ENCODE results near the gene MAML3.
A peak's percentile ranks its signal among the peaks of the same experiment; 100 is the strongest.

The MAML3 gene

DNA sequence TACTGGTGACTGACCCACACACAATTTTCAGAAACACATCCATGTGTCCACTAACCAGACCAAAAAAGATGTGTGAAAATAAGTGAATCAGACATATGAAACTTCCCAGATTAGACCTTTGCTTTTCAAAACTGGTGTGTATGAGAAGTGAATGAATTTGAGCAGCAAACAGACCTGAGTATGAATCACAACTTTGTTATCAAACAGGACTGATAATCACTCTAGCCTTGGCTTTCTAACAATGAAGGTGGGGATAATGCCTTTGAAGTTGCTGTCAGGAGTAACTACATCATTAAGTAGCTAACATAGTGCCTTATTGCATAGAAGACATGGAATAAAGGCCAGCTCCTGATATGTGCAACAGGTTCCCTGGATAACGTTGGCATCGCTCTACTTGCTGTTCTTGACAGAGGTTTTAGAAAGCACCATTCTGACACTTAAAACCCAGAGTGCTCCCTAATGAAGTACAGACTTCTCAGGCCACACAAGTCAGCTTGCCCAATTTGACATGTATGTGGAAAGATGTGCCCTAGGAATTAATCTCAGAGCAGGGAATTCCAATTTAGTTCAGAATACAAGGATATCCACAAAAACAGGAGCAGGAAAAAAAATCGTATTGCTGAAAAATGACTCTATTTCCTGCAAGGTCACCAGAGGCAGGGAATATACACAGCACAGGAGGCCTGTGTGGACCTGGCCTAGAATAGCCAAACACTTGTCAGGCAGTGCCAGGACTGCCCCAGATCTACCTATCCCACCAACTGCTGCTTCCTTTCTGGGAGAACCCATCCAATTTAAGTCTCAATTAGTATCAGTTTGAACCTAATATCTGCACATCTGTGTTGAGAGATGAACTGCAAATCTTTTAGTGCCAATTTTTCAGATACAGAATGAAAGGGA is 87.7 kb downstream of the MAML3 start:
- DNase-seq: no peak

DNA sequence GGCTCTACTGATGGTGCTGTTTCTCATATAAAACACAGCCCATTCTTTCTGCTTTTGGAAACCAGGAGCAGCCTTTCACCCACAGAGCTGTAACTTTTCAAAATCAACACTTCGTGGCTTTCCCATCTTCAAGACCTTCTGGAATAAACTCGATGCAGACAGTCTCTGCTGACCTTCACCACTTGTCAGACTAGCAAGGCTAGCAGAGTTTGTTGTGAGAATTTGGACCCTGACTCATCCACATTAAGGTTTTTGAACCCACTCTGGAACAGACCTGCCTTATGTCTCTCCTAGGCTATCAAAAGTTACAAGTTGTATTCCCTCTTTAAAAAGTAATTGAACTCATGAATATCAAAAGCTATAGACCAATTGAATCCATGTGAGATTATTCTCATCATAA is 88.6 kb downstream of the MAML3 start:
- no peak for DNase-seq

DNA sequence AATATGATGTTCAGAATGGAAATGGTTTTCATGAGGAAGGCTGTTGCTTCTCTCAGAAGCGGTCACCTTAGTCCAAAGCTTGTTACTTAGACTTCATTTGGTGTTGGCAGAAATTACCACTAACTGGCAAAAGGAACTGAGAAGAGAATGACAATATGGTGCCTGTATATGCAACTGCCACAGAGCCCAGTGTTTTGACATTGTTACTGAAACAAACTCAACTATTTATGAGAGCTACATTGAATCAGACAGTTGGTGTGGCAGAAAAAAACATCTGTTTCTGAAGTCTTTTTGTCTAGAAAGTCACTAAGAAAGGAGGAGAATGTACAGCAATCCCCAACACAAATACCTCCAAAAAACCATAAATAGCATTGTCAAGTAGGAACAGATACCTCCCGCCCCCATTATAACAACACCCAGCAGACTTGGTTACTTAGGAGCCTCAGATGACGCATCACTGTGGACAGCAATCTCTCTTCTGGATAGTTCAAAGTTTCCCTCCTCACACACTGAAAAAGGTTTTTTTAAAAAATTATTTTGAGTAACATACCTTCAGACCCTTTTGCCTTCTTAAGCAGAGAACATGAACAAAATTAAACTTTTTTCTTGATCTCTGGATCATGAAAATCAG is 92.2 kb downstream of the MAML3 start:
- DNase-seq: no peak

DNA sequence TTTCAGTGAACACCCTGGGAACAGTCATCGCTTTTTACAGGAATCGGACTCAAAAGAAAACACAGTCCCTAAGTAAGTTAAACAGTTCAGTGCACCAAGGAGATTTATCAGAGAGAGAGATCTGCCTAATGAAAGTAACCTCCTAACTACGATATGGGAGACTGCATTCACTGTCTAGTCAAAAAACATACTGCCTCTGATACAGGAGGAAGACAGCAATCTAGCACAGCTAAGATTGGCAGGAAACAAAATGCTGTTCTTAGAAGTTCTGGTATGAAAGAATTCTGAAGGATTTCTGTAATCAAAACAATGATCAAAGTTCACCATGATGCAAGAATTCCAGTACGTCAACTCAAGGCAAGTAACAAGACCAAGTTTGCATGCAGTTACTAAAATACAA is 92.8 kb downstream of the MAML3 start:
- DNase-seq: no peak

DNA sequence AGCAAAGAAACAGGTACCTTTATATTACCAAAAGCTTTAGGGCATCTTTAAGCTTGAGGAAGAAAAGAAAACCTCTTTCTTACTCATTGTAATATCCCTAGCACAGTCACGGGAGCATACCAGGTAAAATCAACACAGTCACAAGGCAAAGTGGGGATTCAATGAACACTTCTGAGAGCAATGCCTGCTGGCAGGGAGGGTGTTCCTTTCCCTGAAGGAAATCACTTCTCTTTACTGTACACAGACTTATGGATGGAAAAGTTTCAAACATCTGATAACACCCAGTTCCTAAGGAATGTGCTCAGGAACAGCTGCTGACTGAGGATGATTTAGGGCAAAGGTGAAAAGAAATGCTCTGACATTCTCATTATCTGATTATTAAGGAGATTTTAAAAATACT is 94.8 kb downstream of the MAML3 start:
- DNase-seq: no peak

DNA sequence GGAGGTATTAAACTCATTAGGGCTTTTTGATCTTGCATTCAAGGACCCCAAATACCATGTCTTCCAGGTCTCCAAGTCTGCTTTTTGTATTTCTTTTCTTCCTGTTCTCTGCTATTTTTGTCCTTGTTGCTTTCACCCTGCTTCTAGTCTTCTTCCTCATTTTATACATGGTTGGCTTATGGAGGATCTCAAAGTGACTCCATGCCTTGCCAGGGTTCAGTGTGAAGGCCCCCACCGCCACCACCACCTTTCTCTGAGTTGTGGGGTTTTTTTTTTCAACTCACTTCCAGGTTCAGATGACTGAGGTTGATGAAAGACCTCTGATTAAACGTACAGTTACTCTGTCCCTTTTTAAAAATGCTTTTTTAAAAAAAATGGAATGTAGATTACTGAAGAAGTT is 96.3 kb downstream of the MAML3 start:
- DNase-seq: no peak

DNA sequence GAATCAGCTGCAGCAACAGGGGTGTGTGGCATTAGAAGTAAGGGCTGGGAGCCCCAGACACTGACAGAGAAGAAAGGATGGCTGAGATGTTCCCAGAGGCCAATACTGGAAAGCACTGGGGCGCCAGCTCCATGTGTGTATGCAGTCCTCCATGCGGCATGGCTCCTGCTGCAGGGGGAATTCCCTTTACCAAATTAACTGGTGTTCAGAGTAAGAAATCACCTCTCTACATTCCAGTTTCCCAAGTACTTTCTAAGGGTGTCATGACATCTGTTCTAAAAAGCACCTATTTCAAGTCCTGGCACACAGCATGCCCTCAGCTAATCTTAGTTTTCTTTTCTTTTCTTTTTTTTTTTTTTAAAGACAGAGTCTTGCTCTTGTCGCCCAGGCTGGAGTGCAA is 98.0 kb downstream of the MAML3 start:
- no peak for DNase-seq

DNA sequence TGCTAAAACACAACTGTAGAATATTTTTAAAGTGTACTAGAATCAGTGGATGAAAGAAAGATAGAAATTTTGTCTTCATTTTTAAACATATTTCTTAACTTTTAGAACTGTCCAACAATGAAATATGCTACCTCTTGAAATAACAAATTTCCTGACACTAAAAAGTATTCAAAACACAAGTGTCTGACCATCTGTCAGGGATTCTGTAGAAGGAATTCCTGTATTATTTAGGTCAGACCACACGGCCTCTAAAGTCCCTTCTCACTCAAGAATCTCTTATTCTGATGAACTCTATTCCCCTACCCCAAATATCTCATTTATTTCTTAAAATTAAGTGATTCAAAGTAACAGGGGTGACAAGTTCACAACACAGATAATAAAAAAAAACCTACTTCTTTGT is 99.1 kb downstream of the MAML3 start:
- no peak for DNase-seq

DNA sequence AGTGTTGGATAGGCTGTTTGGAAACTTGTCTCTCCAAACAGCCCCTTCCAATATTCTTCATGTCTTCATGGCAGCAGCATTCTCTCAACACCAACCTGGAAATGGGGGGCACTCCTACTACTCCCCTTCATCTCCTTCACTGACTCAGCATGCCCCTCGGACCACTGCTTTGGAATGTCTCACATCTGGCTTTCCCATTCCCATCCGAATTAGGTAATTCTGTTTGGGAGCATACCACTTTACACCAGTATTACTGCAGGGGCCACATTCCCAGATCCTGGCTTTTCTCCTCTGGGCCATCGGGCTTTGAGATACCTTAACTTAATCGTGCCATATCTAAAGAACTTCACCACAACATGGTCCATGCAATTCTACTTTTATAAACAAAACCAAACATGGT is 100.8 kb downstream of the MAML3 start:
- no peak for DNase-seq

DNA sequence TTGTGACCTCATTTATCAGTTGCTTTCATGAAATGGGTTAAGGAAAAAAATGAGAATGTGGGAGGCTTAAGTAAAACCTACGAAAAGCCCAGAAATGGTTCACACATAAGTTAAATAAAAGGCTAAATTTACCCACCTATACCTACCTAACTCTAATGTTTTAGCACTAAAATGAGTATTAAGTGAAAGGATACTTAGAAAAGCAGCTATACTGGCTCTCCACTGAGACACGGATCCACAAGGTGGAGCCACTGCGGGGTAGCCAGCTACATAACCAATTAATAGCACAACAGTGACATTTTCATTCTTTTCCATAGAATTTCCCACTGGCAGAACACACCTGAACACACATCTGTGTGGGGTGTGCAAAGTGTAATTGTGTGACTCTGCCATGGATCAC is 101.9 kb downstream of the MAML3 start:
- DNase-seq: no peak

DNA sequence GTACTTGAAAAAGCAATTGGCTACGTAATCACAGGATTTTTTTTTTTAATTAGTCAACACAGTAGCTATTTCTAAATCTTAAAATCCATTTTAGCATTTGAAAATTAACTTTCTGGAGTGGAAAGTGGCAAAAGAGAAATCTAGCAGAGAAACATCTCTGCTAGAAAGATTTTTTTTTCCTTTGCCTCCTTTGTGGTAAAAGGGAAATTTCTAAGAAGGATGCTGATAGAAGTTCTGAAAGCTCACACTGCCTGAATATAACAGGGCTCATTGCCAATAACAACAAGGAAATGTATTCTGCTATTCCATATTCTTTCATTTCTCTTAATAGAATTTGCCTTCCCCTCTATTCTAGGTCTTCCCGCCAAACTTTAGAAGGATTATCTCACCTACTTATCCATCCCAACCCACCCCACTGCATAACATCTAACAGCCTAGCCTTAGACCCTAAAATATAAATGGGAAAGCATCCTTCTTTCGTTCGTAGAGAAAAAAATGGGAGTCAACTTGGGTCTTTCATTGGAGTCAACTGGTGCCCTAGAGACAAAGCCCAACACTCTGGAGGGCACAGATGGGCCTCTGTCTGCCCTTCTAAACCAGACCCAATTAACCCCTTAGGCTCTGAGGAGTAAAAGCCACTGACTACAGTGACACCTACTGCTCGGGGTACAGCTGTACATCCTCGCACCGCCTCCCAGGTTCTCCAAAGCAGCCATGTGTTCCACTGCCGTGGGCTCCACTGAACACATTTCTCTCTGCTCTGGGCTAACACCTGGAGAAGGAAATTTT is 103.9 kb downstream of the MAML3 start:
- DNase-seq: peak; percentile 71

DNA sequence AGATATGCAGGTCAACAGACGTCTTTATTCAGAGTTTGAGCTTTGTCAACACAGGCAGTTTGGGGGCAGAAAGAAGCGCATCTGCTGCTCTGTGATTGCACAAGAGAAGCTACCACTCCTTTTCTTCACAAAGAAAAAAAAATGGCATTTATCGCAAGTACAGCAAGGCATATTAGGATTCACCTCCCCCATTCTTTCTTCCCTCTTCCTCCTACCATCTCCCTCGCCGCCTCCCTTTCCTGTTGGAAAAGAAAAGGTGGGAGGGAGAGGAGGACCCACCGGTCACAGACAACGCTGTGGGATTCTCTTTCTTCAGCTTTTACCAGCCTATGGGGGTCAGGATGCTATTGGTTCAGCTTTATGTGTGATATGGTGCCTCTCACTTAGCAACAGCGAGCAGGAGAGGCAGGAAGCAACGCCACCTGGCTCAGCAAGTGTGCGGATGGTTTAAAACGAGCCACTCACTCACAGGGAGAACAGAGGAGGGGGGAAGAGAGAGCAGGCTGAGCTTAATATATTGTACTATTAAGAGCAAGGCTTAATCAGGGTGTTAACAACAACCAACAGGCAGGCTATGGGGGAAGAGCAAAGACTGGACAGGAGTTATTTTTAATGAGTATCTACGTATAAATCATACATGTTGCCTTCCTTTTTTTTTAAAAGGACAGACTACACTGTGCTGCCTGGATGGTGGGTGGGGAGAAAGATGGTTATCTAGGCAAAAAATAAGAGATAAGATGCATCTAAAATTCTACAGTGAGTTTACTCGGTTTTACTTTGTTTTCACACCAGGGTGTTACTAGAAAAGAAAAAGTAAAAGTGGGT is 104.7 kb downstream of the MAML3 start:
- peak; percentile 66 for DNase-seq

DNA sequence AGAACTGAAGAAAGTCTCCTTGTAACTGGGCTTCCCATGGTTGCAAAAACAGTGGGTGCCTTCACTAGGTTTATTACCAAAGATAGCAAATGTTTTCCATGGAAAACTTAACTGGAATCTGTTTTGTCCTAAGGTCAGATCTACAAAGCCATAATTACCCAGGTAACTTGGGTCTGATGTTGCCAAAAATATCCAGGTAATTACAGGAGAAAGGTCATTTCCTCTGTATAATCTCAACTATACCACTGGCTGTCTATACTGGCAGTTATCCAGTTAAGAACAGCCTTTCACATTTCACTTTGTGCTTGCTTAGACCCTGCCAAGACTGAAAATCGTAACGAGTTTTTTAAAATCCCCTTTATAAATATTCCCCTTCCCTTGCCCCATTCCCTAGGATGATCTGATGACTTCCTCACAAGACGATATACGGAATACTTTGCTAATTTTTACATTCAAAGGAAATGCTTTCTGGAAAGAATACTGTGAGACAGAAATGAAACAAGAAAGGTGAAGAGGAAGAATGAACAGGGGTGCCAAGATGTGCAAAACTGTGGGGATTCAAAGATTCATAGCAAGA is 105.5 kb downstream of the MAML3 start:
- DNase-seq: no peak

DNA sequence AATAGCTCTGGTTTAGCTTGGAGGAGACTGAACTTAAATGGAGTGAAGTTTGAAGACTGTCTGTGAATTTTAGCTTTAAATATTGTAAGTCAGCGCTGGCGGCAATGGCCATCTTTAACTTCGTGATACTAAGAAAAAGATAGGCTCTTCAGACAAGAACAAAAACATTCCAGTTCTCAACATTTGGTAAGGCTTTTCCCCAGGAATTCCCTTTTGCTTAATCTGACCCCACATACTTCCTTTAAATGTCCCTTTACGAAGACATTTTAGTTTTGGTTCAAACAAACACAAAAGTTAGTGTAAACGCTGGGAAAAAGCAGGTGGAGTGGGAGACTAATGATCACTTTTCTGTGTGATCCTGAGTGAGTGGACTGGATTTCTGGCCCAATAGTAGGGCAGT is 106.2 kb downstream of the MAML3 start:
- DNase-seq: no peak

DNA sequence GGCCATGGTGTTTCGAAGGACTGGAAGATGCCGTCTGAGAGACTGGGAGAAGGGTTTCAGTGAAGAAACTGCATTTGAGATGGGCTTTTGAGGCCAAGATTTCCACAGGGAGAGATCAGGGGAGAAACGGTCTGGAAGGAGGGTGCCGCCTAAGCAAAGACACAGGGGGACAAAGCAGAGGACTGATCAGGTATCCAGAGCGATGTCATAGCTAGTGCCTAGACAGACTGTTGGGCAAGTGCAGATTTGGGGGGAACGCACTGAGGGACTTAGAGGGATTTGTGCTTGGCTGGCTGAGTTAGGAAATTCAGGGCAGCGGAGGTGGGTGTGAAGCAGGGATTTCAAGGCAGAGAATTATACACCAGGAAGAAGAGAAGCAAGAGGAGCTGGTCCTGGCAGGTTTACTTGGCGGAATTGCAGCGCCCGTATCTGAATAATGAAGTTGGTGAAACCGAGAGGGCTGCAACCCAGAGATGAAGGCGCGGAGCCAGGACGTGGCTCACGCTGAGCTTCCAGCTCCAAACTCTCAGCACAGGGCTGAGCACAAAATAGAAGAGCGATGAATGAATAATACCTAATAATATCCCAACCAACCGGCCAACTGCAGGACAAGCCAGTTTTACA is 106.9 kb downstream of the MAML3 start:
- DNase-seq: no peak

DNA sequence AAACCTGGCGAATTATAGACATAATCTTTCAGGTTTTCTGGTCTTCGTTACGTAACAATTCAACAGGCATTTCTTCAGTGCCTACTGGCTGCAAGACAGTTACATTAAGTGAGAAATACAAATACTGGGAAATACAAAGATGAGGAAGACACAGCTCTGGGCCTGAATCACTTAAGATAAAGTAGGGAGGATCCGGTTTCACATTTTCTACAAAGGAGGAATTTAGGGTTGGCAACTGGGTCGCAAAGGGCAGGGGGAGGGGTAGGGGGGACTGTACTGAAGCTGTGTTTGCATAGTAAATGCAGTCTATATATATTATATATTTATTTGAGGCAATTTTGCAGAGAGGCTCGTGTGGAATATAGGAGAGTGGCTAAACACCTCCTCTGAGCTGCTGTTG is 107.4 kb downstream of the MAML3 start:
- DNase-seq: no peak

DNA sequence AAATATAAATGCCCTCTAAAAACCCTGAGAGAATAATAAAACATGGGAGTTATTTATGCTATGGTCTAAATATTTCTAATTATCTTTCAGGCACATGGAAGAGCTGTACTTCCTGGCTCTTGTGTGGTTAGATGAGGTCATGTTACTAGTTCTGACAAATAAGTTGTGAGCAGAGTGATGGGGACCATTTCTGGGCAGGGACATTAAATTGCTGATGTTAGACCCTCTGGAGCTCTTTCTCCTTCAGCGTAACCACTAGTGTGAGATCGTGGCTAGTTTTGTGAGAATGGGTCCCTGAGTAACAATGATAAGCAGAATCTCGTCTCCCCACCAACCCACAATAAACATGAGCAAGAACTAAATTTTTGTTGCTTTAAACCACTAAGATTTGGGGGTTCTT is 108.0 kb downstream of the MAML3 start:
- no peak for DNase-seq

DNA sequence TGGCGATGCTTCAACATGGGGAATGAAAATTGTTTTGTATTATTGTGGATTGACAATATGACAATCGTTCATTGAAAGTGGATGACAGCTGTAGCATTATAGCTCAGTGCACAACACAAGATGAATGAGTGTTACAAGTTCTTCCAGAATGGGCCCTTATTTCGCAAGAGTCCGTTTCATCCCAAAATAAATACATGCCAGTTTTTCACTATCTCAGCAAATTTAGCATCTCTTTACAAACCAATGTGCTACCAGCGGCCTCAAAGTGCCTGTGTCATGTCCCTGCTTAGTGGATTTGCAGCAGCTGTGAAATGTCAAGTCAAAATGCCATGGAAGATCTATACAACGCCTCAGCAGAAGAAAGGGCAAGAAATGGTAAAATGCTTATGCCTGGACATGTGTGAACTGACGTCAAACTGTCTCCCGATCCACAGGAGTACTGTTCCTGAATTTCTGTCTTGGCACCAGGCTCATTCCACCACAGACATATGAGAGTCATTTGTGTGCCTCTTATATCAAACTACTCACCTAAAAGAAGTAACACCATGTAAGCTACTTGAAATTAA is 109.6 kb downstream of the MAML3 start:
- DNase-seq: no peak

DNA sequence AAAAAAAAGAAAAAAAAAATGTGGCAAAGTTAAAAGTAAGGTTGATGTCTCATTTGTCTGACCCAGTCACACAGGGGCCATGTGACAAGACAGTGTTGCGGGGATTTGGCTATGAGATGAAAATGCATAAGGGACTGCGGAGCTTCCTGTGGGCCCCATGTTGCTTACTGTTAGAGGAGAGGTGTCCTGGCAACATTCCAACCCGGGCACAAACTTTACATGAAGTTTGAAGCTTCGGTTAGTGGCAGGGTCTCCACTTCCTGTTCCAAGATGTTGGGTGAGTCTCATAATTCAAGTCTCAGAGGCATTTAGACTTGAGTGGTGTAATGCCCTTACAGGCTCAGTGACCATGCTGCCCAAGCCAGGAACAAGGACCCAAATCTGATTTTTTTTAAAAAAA is 111.3 kb downstream of the MAML3 start:
- no peak for DNase-seq

DNA sequence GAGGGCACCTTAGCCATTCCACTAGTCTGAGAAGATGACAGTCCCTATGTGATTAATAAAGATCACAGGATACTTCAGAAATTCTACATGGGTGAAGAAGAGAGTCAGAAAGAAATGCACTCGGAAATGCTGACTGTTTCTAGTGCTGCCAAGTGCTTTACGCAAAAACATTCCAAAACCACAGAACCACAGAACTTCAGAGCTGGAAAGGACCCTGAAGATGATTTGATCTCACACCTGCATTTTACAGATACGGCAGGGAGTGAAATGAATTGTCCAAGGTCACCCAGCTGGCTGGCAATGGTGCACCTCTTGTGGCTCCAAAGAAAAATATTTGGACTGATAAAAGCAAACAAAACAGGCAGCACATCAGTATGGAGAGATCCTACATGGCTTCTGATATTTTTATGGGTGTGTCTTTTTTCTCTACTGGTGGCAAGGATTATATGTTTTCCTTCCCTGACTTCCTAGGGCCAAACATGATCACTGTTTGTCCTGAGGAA is 115.9 kb downstream of the MAML3 start:
- DNase-seq: no peak

DNA sequence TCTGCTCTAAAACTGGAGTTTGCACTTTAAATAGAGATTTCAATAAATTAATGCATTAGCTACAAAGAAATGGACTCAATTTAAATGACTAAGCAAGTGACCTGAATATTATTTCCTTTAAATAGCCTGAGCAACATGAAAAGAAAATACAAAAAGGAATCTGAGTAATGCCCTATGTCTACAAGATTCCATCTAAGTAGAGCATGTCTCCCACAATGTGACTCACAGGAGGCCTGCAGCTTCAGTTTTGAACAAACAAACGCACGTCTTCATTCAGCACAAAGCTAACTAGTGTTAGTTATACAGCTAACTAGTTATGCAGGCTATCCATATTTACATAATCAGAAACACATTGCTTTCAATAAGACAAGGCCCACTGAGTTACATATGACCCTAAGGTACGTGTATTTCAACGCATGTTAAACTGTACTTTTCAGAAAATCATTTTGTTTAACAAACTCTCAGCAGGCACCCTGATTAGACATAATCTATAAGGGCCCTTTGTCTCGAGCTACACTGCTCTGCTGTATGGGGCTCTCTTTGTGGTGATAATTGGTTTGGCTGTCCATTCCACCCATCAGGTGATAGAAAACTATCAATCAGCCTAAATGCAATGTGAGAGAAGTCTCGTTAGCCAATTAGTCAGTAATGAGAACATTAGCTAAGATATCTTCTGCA is 116.5 kb downstream of the MAML3 start:
- no peak for DNase-seq
